Activated CD4-positive, alpha-beta T cell treated with anti-CD3 and anti-CD28 coated beads for 4 hours (primary cell): ENCODE results near the gene NPM3.

Experiments used
- DNase-seq, 2 donors: peaks; one replicate each; pipeline ENCODE4 v3.0.0-alpha.2; 2020

Gene NPM3

GRCh38 chr10:101749047-101750016 is 33.9 kb downstream of the NPM3 start:
- no peak for DNase-seq

- DNase-seq: no peak
These were observed 34.8 kb downstream of the NPM3 start for GRCh38 chr10:101748496-101748895.

GRCh38 chr10:101745074-101745696 is 38.1 kb downstream of the NPM3 start:
- no peak for DNase-seq

- no peak for DNase-seq
These were observed 39.0 kb downstream of the NPM3 start for GRCh38 chr10:101744267-101744666.

GRCh38 chr10:101741938-101742337 is 41.3 kb downstream of the NPM3 start:
- DNase-seq: no peak

- no peak for DNase-seq
These were observed 46.6 kb downstream of the NPM3 start for GRCh38 chr10:101736666-101737065.

GRCh38 chr10:101732096-101732495 is 51.1 kb downstream of the NPM3 start:
- DNase-seq: no peak
